NT2/D1 (cell line): ENCODE measurements around the gene ANAPC13.

Experiments used
- YY1 ChIP-seq: IDR thresholded peaks from 2 replicates; pipeline ENCODE4 v1.6.1; 2011; ENCODE audit not compliant: insufficient read length, insufficient read depth
- ZNF274 ChIP-seq: IDR thresholded peaks from 2 replicates; pipeline ENCODE4 v1.6.1; 2011; ENCODE audit warnings: mild to moderate bottlenecking, low read depth, low read length

DNA sequence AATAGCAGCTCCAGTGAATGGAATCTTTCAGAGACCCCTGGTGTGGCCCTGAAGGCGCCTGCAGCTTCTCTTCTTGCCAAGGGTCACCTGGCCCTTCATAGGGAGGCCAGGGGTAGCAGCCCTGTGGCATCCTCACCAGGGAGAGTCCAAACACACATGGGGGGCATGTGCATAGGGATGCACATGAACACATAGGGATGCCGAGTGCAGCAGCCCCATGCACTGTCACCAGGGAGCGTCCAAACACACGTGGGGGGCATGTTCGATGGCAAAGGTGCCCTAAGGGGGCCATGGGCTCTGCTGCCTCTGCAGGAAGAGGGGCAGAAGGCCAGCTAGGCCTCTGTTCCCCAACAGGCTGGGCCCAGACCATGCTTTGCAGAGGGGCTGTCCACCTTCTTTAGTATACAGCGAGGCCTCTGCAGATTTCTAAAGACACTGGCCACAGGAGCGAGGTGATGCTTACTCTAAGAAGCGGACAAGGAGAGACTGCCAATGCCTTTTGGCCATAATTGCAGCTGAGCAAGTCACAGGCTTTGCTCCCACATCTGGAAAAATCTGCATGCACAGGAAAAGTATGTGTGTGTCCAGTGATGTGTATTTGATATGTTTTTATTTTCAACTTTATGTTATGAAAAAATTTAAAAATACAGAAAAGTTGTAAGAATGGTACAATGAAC, 21.0 kb downstream of the ANAPC13 start:
- TF ChIP-seq YY1 = no peak
- TF ChIP-seq ZNF274 = no peak
